ENCODE measurements around the gene RAB28.
"Not testable (repeated sequence)": the region's sequence is repeated elsewhere in the genome, so short reads cannot be mapped to it uniquely, and the experiment has no call there.

The RAB28 gene

DNA sequence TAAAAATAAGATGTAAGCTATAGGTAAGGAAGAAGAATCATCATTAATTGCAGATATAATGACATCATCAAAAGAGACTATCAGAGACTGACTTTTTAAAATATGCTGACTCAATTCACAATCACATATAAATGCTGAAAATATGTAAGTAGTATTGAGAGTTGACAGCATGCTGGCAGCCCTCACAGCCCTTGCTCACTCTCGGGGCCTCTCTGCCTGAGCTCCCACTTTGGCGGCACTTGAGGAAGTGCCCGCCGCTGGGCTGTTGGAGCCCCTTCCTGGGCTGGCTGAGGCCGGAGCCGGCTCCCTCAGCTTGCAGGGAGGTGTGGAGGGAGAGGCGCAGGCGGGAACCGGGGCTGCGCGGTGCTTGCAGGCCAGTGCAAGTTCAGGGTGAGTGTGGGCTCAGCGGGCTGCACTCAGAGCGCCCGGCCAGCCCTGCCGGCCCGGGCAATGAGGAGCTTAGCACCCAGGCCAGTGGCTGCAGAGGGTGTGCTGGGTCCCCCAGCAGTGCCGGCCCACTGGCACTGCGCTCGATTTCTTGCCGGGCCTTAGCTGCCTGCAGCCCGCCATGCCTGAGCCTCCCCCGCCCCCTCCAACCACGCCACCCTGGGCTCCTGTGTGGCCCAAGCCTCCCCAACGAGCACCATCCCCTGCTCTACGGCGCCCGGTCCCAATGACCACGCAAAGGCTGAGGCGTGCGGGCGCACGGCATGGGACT is 68.9 kb downstream of the RAB28 start:
- no peak for DNase-seq (ENCODE audit: low read depth in 1 of 2, low spot score in 1 of 2)
- TF ChIP-seq JUND (IDR thresholded peaks at IDR 0.05; ENCODE audit: low read depth) = no peak
- in situ Hi-C loops (cut with HindIII; ENCODE audit: low pct_unique_long_range_greater_than_20kb, low sequenced_read_pairs) = no loop called here

DNA sequence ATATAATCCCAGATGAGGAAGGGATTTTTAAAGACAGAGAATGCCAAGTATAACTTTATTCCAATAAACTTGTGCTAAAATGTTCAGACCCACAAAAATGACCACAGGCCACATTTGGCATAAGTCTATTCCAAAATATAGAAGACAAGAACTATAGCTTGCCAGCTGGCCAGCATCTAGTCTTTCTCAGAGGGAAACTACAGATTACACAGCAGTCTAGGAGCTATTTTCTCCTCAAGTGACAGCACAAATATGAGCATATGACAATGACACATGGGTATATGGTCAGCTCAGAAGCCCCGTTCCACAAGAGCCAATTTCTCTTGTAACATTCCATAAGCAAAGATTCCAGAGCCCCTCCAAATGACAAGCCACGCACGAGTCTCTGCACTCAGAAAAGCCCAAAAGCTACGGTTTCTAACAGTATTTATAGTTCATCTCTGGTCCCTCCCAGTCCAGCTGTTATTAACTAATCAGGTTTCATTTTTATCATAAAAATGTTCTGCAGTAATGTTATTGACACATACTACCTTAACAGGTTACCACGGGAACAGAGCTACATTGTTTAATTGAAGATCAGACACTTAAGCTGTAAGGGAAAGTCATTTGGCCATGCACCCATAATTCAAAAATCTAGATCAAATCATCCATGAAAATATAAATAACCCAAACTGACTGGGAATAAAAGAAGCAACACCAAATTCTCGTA is 70.3 kb downstream of the RAB28 start:
- in situ Hi-C loops (cut with HindIII; ENCODE audit: low pct_unique_long_range_greater_than_20kb, low sequenced_read_pairs) = no loop called here
- no peak for DNase-seq (ENCODE audit: low read depth in 1 of 2, low spot score in 1 of 2)
- TF ChIP-seq JUND (IDR thresholded peaks at IDR 0.05; ENCODE audit: low read depth) = no peak

- no peak for DNase-seq (ENCODE audit: low read depth in 1 of 2, low spot score in 1 of 2)
- in situ Hi-C loops (cut with HindIII; ENCODE audit: low pct_unique_long_range_greater_than_20kb, low sequenced_read_pairs) = no loop called here
- TF ChIP-seq JUND (IDR thresholded peaks at IDR 0.05; ENCODE audit: low read depth) = no peak
Observed at GRCh38 chr4:13411942-13412341, 72.2 kb downstream of the RAB28 start.

DNA sequence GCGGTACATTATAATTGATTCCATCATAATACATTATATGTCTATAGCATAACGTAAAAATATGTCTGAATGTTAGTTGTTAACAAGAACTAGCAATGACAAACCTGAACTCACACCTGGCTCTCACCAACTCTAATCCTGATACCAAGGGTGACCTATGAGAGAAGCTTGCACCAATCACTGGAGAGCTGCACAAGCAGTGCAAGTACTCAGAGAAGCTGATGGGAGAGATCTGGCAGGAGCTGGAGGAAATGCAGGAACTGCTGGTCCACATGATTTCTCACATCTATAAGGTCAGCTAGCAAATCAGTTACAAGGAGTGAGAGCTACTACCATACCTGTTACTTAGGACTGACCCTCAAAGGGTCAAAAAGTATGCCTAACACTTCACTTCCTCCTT is 74.8 kb downstream of the RAB28 start:
- no peak for TF ChIP-seq JUND (IDR thresholded peaks at IDR 0.05; ENCODE audit: low read depth)
- no peak for DNase-seq (ENCODE audit: low read depth in 1 of 2, low spot score in 1 of 2)
- in situ Hi-C loops (cut with HindIII; ENCODE audit: low pct_unique_long_range_greater_than_20kb, low sequenced_read_pairs) = no loop called here

- in situ Hi-C loops (cut with HindIII; ENCODE audit: low pct_unique_long_range_greater_than_20kb, low sequenced_read_pairs); DNase-seq (ENCODE audit: low read depth in 1 of 2, low spot score in 1 of 2): not testable (repeated sequence)
Observed at GRCh38 chr4:13406156-13406555, 78.0 kb downstream of the RAB28 start.

DNA sequence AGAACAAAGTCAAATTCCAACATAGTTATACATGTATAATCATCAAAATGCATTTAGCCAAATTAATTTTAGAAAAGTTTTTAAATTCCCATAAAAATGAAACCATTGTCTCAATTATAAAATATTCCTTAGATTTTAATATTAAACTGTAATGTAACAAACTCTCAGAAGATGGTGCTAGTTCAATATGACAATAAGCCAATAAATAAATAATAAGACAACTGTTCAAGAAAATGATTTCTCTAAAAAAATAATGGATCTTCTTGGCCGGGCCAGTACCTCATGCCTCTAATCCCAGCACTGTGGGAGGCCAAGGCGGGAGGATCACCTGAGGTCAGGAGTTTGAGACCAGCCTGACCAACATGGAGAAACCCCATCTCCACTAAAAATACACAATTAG is 80.3 kb downstream of the RAB28 start:
- TF ChIP-seq JUND (IDR thresholded peaks at IDR 0.05; ENCODE audit: low read depth) = no peak
- DNase-seq (ENCODE audit: low read depth in 1 of 2, low spot score in 1 of 2) = no peak
- in situ Hi-C loops (cut with HindIII; ENCODE audit: low pct_unique_long_range_greater_than_20kb, low sequenced_read_pairs) = no loop called here

GRCh38 chr4:13403326-13403725 is 80.8 kb downstream of the RAB28 start:
- no peak for DNase-seq (ENCODE audit: low read depth in 1 of 2, low spot score in 1 of 2)
- no peak for TF ChIP-seq JUND (IDR thresholded peaks at IDR 0.05; ENCODE audit: low read depth)
- in situ Hi-C loops (cut with HindIII; ENCODE audit: low pct_unique_long_range_greater_than_20kb, low sequenced_read_pairs) = no loop called here

- in situ Hi-C loops (cut with HindIII; ENCODE audit: low pct_unique_long_range_greater_than_20kb, low sequenced_read_pairs) = no loop called here
- no peak for DNase-seq (ENCODE audit: low read depth in 1 of 2, low spot score in 1 of 2)
- TF ChIP-seq JUND (IDR thresholded peaks at IDR 0.05; ENCODE audit: low read depth) = no peak
Observed at GRCh38 chr4:13399257-13399656, 84.9 kb downstream of the RAB28 start.

DNA sequence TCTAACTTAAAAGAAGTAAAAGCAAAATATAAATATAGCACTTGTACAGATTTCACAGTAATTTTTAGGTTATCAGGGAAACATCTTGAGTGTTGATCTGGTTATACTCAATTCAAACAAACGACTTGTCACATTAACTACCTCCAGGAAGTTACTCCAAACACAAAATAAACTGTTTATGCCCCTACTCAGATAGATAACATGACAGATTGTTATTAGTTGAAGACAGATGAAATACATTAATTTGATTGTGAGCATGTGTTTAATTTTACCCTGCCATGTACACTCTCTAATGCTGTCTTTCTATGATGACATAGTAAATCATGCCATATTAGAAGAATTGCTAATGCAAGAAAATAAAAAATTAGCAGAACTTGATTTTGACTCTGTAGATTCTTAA is 88.0 kb downstream of the RAB28 start:
- DNase-seq (ENCODE audit: low read depth in 1 of 2, low spot score in 1 of 2) = no peak
- in situ Hi-C loops (cut with HindIII; ENCODE audit: low pct_unique_long_range_greater_than_20kb, low sequenced_read_pairs) = no loop called here
- TF ChIP-seq JUND (IDR thresholded peaks at IDR 0.05; ENCODE audit: low read depth) = no peak

GRCh38 chr4:13389901-13390300 is 94.2 kb downstream of the RAB28 start:
- in situ Hi-C loops (cut with HindIII; ENCODE audit: low pct_unique_long_range_greater_than_20kb, low sequenced_read_pairs); DNase-seq (ENCODE audit: low read depth in 1 of 2, low spot score in 1 of 2): not testable (repeated sequence)

DNA sequence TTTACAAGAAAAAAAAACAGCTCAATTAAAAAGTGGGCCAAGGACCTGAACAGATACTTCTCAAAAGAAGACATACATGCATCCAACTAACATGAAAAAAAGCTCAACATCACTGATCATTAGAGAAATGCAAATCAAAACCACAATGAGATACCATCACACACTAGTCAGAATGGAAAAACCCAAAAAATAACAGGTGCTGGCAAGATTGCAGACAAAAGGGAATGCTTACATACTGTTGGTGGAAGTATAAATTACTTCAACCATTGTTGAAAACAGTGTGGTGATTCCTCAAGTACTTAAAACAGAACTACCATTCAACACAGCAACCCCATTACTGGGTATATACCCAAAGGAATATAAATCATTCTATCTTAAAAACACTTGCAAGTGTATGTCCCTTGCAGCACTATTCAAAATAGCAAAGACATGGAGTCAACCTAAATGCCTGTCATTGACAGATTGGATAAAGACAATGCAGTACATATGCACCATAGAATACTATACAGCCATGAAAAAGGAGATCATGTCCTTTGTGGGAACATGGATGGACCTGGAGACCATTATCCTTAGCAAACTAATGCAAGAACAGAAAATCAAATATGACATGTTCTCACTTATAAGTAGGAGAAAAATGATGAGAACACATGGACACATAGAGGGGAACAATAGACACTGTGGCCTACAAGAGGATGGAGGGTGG is 97.6 kb downstream of the RAB28 start:
- in situ Hi-C loops (cut with HindIII; ENCODE audit: low pct_unique_long_range_greater_than_20kb, low sequenced_read_pairs) = no loop called here
- TF ChIP-seq JUND (IDR thresholded peaks at IDR 0.05; ENCODE audit: low read depth) = no peak
- no peak for DNase-seq (ENCODE audit: low read depth in 1 of 2, low spot score in 1 of 2)

DNA sequence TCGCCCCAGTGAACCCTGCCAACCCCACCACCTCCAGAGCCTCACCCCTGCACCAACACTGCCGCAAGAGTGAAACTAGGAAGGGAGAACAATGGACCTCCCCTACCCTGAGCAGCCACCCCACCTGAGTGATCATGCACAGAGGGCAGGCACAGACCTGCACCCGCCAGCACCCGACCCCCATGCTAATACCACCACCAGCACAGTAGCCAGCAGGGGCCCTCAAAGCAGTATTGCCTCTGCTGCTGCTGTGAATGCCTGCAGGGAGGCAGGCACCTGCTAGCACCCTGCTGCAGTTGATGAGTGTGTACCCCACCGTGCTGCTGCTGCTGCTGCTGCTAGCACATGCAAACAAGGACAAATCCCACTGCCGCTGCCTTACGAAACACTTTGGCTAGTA is 100.1 kb downstream of the RAB28 start:
- no peak for DNase-seq (ENCODE audit: low read depth in 1 of 2, low spot score in 1 of 2)
- no peak for TF ChIP-seq JUND (IDR thresholded peaks at IDR 0.05; ENCODE audit: low read depth)
- in situ Hi-C loops (cut with HindIII; ENCODE audit: low pct_unique_long_range_greater_than_20kb, low sequenced_read_pairs) = no loop called here

Measured in T47D (cell line).